Thoracic aorta (tissue), 2 donors: ENCODE results near the gene CECR2. TPM values are rescaled to one million over a fixed set of nuclear protein-coding genes. Genes with fewer than 3 reads are reported as not detected.

Experiments
- ATAC-seq: fragments of 150-250 bp; one replicate; pipeline ENCODE4 v1.8.0; 2017; ENCODE audit warnings: low read depth; ENCODE audit not compliant: insufficient number of reproducible peaks, low FRiP score
- DNase-seq: peaks from one replicate; pipeline ENCODE4 v3.0.0-alpha.2; 2020; ENCODE audit warnings: low spot score
- H3K27ac ChIP-seq, 2 donors: fragments of 200-600 bp; sonication (generic); 1 replicate in 1 of 2; 2 replicates in 1 of 2; pipeline ENCODE4 v1.5.1; 2016; ENCODE audit warnings: mild to moderate bottlenecking in 2 of 2, moderate library complexity in 2 of 2
- H3K27me3 ChIP-seq: fragments of 200-600 bp; sonication (generic); replicated peaks from 2 replicates; pipeline ENCODE4 v1.6.0; 2016; ENCODE audit warnings: mild to moderate bottlenecking; ENCODE audit not compliant: insufficient read depth
- H3K36me3 ChIP-seq: fragments of 200-600 bp; sonication (generic); one replicate; pipeline ENCODE4 v1.5.1; 2016
- H3K4me1 ChIP-seq, 2 donors: fragments of 200-600 bp; sonication (generic); 1 replicate in 1 of 2; 2 replicates in 1 of 2; pipeline versions ENCODE4 v1.5.1 to v1.6.0; 2016; ENCODE audit warnings: low read depth in 2 of 2, mild to moderate bottlenecking in 1 of 2; ENCODE audit not compliant: control insufficient read depth in 1 of 2
- H3K4me3 ChIP-seq: fragments of 200-600 bp; sonication (generic); 2 replicates; pipeline ENCODE4 v1.5.1; 2016; ENCODE audit warnings: mild to moderate bottlenecking
- H3K9me3 ChIP-seq: fragments of 200-600 bp; sonication (generic); 2 replicates; pipeline ENCODE4 v1.5.1; 2016
- total RNA-seq, 2 donors: library from RNA; depleted of rRNA; stranded (reverse); fragments of >200 nt; gene quantifications; one replicate each; pipeline versions ENCODE4 v1.1.0 to v1.2.3, GENCODE V29; 2016
- TF ChIP-seq, protein P1 (sequence below): fragments of 200-600 bp; sonication (generic); IDR thresholded peaks from one replicate; pipeline ENCODE4 v1.5.1; 2019; ENCODE audit warnings: antibody characterized with exemption

Gene CECR2
- total RNA-seq, 2 donors from 2014 or later = 0.28 TPM; not detected in 1

- ATAC-seq (no peak), DNase-seq (no peak)
- Histone ChIP-seq H3K4me1 (no peaks in the 10 kb centered on the region), H3K27ac (no peak overlapping the region), H3K27me3 (no peaks in the 10 kb centered on the region), H3K9me3 (no peaks in the 10 kb centered on the region), H3K36me3 (no peaks in the 10 kb centered on the region), H3K4me3 (no peak overlapping the region)
- TF ChIP-seq, protein P1, sequence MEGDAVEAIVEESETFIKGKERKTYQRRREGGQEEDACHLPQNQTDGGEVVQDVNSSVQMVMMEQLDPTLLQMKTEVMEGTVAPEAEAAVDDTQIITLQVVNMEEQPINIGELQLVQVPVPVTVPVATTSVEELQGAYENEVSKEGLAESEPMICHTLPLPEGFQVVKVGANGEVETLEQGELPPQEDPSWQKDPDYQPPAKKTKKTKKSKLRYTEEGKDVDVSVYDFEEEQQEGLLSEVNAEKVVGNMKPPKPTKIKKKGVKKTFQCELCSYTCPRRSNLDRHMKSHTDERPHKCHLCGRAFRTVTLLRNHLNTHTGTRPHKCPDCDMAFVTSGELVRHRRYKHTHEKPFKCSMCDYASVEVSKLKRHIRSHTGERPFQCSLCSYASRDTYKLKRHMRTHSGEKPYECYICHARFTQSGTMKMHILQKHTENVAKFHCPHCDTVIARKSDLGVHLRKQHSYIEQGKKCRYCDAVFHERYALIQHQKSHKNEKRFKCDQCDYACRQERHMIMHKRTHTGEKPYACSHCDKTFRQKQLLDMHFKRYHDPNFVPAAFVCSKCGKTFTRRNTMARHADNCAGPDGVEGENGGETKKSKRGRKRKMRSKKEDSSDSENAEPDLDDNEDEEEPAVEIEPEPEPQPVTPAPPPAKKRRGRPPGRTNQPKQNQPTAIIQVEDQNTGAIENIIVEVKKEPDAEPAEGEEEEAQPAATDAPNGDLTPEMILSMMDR = no peak
These were observed 65.6 kb downstream of the CECR2 start for GRCh38 chr22:17434856-17435255.

GRCh38 chr22:17435375-17435774 is 66.1 kb downstream of the CECR2 start:
- no peaks in the 10 kb centered on the region for H3K4me1 ChIP-seq
- DNase-seq (no peak), ATAC-seq (no peak)
- H3K27me3 ChIP-seq = no peaks in the 10 kb centered on the region
- TF ChIP-seq, protein P1 = no peak
- H3K36me3 ChIP-seq = no peaks in the 10 kb centered on the region
- no peak overlapping the region for H3K4me3 ChIP-seq
- H3K27ac ChIP-seq = no peak overlapping the region
- no peaks in the 10 kb centered on the region for H3K9me3 ChIP-seq

DNA sequence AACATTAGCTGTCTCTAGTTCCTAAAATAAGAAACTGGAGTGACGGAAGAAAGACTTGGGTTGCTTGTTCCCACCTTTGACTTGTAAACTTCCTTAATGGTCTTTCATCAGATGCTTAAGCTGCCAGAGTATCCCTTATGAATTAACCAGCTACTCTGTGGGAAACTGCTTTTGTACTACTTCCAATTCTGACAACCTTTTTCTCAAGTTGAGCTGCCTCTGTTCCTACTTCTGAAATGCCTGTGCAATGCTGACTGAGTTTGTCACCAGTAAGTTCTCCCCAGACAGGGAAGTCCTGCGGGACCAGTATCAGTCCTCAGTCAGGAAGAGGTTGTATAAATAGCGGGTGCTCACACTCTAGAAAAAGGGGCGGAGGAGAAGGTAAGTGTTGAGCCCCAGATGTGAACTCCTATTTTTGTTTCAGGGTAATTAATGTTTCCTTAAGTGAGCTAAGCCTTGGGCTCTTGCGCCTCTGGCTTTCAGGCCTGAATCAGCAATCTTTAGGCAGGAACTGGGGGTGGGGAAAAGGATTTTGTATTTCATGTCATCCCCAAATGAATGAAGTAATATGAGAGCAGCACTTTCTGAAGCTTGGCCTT is 67.2 kb downstream of the CECR2 start:
- H3K36me3 ChIP-seq = no peaks in the 10 kb centered on the region
- no peaks in the 10 kb centered on the region for H3K27me3 ChIP-seq
- ATAC-seq = no peak
- H3K27ac ChIP-seq = no peak overlapping the region
- H3K4me1 ChIP-seq = no peaks in the 10 kb centered on the region
- no peak for DNase-seq
- no peak overlapping the region for H3K4me3 ChIP-seq
- no peaks in the 10 kb centered on the region for H3K9me3 ChIP-seq
- TF ChIP-seq, protein P1 = no peak

- H3K4me3 ChIP-seq = no peak overlapping the region
- no peaks in the 10 kb centered on the region for H3K4me1 ChIP-seq
- no peaks in the 10 kb centered on the region for H3K36me3 ChIP-seq
- TF ChIP-seq, protein P1 = no peak
- no peaks in the 10 kb centered on the region for H3K9me3 ChIP-seq
- DNase-seq (no peak), ATAC-seq (no peak)
- H3K27ac ChIP-seq = no peak overlapping the region
- no peaks in the 10 kb centered on the region for H3K27me3 ChIP-seq
These were observed 67.7 kb downstream of the CECR2 start for GRCh38 chr22:17436981-17437412.

- ATAC-seq (no peak), DNase-seq (no peak)
- Histone ChIP-seq H3K27me3 (no peaks in the 10 kb centered on the region), H3K36me3 (no peaks in the 10 kb centered on the region), H3K9me3 (no peaks in the 10 kb centered on the region), H3K27ac (no peak overlapping the region), H3K4me1 (no peaks in the 10 kb centered on the region), H3K4me3 (no peak overlapping the region)
- TF ChIP-seq, protein P1 = no peak
These were observed 68.8 kb downstream of the CECR2 start for GRCh38 chr22:17438026-17438425.
